Germinal center (tissue), 1 donor: ENCODE data around the gene FOXN3.

Source experiments
- DNase-seq: peaks from one replicate; pipeline ENCODE4 v3.0.0; 2012; ENCODE audit warnings: mixed read lengths, low spot score

Gene FOXN3

DNA sequence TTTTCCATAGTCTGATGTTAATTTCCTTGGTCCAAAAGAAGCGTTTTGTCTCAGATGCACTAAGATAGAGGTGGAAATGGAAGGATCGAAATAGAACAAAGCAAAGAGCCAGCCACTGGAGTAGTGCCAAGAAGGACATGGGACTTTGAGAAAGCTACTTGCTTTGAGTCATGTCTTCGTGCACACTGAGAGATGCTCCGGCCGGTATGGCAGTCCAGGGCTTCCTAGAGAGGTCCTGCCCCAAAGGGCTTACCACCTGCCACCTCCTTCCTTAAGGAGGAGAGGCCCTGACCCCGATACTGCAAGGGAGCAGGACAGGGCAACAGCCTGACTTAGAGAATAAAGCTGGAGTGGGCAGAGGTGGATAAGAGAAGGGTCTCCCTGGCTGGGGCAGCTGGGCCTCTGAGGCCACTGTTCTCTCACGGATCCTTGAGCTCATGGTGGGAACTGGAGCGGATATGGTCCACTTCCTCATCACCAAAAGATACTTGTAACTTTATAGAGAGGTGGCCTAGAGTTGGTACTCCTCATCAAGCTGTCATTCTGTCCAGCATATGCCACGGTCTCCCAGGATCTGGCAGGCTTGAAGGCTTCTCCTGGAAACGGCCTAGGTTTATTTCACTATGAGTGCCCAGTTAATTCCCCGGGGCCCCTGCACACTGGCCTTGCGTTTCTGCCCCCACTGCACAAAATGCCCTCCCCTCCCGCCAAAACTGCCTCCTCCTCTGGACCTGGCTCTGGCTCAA, 57.4 kb downstream of the FOXN3 start:
- no peak for DNase-seq

GRCh38 chr14:89357655-89358297, 59.3 kb downstream of the FOXN3 start:
- DNase-seq, result no peak

DNA sequence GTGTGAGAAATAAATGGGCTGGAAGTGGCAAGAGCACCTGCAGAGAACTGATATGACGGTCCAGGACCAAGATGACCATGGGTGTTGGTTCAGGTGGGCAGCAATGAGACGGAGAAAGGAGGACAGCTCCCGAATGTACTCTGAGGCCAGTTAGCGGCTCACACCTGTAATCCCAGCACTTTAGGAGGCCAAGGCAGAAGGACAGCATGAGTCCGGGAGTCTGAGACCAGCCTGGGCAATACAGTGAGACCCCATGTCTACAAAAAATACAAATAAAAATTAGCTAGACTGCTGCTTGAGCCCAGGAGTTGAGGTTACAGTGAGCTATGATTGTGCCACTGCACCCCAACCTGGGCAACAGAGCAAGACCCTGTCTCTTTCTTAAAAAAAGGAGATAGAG, 60.1 kb downstream of the FOXN3 start:
- DNase-seq, result no peak

- DNase-seq, result no peak
Measured at GRCh38 chr14:89356496-89356895, 60.5 kb downstream of the FOXN3 start.

GRCh38 chr14:89353766-89354113, 63.3 kb downstream of the FOXN3 start:
- DNase-seq, result no peak

DNA sequence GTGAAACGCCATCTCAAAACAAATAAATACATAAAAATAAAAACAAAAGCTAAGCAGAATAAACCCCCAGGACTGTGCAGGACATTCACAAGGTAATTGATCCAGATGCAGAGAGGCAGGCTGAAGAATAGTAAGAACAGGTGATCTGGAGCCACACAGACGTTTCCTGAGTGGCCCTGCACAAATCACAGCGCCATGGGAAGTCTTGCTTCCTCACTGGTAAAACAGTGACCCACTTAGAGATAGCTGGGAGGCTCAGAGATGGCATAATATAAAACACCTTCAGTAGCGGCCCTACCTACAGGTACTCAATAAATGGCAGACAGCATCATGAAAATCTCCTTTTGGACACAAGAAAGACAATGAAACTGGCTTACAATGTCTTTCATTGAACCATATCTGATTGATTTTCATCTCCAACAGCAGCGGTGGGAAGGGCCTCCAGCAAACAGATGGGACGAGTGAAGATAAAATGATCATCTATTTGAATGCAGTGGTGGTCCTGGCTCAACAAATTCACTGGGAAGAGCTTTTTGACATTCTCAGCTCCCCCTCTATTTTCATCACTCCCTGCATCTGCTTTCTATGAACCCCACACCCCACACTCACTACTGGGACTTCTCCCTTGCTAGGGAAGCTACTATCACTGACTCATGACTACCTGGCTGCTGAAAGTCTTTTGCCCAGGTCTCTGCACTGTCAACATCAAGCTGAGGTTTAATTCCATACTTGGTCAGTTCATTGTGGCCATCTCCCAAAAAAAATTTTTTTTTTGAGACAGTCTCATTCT, 63.9 kb downstream of the FOXN3 start:
- no peak for DNase-seq

DNA sequence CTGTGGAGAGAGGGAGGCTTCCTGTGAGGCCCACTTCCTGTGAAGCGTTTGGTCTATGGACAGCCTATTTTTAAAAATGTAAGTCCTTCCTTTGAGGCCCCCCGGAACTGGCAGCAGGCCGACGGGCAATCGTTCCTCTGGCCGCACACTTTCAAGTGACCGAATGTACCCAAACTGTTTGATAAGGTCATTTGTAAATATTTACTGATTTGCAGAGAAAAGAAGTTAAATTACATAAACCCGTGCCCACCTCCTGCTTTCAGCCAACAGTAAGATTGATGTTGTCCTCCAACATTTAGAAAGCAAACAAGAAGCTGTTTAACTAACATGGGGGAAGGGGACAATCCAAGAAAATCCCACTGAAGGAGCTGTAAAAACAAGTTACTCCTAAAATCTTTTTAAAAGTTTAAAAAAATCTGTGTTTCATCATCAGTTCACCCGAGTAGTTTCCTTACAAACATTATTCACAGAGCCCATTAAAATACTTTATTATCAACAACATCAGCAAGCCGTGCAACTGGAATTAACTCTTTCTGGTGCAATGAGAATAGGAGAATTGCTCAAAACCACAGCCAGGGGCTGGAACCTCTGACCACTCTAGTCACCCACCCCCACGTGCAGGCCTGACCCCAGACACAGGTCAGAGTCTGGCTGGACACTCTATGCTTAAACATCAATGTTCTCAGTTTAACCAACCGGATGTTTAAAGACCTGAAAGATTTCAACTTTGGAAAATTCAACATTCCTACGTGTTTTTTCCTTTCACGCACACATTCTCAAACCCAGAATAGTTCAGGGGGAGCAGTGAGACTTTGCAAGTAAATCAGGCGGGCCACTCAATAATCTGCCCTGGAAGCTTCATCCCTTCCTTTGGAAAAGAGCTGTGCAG, 65.3 kb downstream of the FOXN3 start:
- DNase-seq, result peak; percentile 35

DNA sequence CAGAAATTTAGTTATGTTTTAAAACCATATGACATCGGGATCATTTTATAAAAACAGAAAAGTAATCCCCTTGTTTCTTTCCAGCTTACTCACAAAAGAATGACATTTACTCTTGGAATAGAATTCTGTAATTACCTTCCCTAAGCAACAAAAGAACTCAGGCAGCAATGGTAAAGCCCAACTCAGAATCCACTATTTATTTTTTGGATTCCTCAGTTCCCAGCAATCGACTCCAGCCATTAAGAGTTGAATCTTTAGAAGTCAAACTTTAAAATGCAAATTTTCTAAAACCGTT, 65.9 kb downstream of the FOXN3 start:
- no peak for DNase-seq

DNA sequence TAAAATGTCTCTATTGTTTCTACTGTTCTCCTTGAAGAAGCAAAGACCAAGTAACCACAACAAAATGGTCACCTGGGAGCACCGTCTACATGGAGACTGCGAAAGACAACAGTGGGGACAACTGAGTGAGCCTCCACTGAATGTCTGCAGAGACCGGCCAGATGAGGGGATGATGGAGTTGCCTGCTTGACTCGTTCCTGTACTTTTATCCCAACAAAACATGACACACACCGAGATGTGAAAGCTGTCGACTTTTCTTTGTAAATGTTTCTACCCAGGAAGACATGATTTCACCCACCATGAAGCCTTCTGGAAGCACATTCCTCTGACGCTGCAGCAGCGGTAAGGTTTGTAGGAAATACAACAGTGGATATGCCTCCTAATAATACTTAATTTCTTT, 66.9 kb downstream of the FOXN3 start:
- DNase-seq, result no peak

DNA sequence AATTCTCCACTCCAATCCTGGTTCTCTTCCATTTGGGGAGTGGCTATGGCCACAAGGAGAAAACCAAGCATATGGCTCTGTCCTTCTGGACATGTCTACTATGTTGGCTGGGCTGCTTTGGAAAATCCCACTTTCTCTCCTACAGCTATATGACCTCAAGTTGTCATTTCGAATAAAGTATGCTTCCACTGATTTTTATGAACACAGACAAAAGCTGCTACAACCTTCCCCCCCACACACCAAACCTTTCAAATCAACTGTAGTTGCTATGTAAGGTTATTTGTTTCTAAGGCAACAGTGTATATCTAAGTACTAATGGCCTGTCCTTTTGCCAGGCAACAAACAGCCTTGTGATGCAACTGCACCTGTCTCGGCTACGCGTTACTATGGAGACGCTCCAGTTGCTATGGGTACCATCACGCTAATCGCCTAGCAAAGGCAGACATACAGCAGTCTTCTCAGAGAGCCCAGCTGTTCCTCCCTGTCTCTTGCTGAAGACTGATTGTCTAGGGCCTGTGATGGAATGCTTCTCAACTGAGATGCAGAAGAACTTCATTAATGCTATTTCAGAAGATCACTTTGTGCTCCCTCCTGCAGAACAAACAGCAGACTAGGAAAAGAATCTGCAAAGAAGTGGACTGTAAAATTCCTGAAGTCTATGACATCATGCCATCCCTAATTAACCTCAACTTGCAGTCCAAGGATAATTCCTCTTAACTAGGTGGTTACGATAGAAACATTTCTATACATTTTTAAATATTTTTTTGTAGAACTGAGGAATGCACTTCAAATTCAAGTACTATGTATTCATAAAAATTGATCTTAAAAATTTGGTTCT, 67.6 kb downstream of the FOXN3 start:
- DNase-seq, result no peak

- DNase-seq, result no peak
Measured at GRCh38 chr14:89348722-89349121, 68.3 kb downstream of the FOXN3 start.

- no peak for DNase-seq
Measured at GRCh38 chr14:89347885-89348284, 69.1 kb downstream of the FOXN3 start.

DNA sequence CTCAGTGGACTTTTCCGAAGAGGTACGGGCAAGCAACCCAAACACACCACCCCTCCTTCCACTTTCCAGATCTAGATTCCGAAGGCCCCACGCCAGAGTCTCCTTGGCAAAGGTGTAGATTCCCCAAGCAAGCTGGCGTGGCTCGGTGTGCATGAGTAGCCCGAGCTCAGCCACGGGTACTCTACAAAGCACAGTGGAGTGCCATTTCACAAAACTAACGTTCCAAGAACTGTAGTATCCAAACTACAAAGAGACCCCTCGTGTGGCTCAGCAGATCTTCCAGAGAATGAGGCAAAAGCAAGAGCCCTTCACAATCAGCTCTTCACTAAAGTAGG, 72.1 kb downstream of the FOXN3 start:
- DNase-seq, result no peak

DNA sequence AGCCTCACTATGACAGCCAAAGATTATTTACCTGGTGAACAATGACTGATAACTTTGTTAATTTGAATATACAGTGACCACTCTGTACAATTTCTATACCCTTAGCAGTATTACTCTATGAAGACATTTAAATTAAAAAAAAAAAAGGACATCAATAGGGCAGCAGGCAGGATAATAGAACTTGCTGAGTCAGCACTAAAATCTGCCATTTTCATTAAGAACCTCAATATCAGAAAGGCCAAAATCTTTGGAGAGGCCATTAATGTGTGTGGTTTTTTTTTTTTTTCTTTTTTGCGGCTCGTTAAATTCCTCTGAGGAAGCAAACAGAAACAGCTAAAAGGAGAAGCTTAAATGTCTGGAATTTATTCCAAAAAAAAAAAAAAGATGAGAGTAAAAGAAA, 73.7 kb downstream of the FOXN3 start:
- DNase-seq, result no peak

DNA sequence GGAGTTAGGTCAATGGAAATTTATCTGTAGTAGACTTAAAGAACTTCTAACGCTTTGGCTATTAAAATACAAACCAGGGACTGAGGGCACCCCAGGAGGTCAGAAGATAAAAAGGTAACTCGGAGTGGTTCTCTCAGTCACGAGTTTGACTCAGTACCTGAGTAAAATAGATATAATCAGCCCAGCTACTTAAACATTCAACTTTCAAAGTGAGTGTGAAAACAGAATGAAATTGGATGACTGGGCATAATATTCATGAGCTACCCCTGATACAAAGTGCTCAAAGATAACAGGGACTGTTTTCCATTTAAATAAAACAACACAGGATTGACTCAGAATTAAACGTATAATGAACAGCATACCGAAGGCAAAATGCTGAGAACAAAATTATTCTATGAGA, 75.0 kb downstream of the FOXN3 start:
- no peak for DNase-seq

- DNase-seq, result no peak
Measured at GRCh38 chr14:89340200-89341181, 76.5 kb downstream of the FOXN3 start.

DNA sequence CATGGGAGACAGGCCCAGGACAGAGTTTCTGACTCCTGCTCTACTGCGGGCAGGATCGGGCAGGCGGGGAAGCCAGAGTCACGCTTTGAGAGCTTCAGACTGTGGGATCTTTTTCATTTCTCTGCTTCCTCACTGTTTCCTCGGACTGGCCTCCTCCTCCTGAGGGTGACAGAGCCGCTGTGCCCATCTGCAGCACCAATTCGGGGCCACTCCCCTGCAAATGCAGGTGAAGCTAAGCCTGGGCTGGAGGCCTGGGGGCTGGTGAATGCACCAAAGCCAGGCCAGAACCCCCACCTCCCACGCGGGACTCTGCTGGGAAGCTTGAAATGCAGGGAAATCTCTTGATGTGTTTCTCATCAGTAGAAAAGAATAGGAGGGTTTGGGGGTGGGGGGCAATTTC, 77.5 kb downstream of the FOXN3 start:
- no peak for DNase-seq

DNA sequence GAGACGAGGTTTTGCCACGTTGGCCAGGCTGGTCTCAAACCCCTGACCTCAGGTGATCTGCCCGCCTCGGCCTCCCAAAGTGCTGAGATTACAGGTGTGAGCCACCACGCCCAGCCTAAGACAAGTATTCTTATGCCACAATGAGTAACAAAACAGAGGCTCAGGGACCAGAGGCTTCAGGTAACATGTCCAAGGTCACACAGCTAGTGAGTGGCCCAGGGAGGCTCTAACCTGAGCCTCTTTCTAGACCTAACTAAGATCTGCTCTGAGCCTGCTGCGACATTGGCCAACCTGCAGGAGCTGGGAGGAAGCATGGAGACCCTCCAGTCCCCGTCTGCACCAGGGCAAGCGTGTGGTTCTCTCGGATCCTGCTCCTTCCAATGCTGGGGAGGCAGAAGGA, 77.9 kb downstream of the FOXN3 start:
- no peak for DNase-seq

DNA sequence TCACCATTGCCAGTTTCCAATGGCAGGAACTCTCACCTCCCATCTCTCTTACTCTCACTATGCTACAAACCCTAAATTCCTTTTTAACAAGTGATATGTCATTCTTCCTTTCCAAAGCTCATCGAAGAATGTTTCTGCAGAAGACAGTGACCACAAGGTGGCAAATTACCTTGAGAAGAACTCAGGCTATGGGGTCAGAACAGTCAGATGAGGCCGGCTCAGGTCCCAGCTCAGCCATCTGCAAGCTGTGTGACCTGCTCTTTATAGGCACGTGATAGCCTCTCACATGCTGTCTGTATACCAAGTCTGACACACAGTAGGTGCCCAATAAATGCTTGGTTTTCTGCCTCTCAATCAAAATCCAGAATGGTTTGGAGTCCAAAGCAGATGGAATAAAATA, 80.7 kb downstream of the FOXN3 start:
- DNase-seq, result no peak

- no peak for DNase-seq
Measured at GRCh38 chr14:89332031-89332430, 85.0 kb downstream of the FOXN3 start.
